ENCODE measurements around the gene RNF167. TPM values are rescaled to one million over a fixed set of nuclear protein-coding genes. Genes with fewer than 3 reads are reported as not detected.
A peak's percentile ranks its signal among the peaks of the same experiment; 100 is the strongest.

RNF167 gene
- polyA plus RNA-seq, 1 donor from 2014 or later = 64.1 TPM

DNA sequence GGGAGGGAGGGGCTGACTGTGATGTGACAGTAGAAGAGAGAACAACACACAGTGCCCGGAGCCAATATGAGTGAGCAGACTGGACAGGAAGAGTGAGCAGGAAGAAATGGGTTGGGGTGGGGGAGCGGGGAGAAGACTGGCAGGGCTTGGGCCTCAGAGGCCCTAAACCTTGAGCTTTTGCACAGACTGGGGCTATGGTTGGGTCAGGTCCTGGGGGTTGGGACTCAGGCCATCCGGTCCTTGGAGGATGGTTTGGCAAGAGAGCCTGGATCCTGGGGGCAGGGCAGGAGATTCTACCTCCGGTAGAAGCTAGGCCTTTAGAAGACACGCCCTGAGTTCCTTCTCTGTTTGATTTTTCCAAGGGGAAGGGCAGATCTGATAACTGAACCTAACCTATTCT, 46.3 kb downstream of the RNF167 start:
- Histone ChIP-seq H3K9me2 (ENCODE audit: insufficient read depth, low read length) (no peaks in the 10 kb centered on the region), H3K9ac (ENCODE audit: low read length) (peak overlapping the region; percentile 78), H3K4me3 (ENCODE audit: low read length) (peak overlapping the region; percentile 94), H4K20me1 (ENCODE audit: insufficient read depth) (no peaks in the 10 kb centered on the region), H3K79me2 (replicated peaks; ENCODE audit: insufficient read depth, low read length) (no peaks in the 10 kb centered on the region), H3K27me3 (ENCODE audit: insufficient read depth, low read depth, low read length) (peaks cover 2% of the 10 kb centered on the region), H3F3A (ENCODE audit: insufficient read depth, low read length, poor library complexity, severe bottlenecking) (no peaks in the 10 kb centered on the region), H3K27ac (ENCODE audit: low read length) (peak overlapping the region; percentile 24), H3K36me3 (ENCODE audit: insufficient read depth, low read length) (no peaks in the 10 kb centered on the region), H3K9me3 (ENCODE audit: low read length) (no peaks in the 10 kb centered on the region), H3K4me2 (ENCODE audit: low read length) (peak overlapping the region; percentile 71), H2AFZ (ENCODE audit: low read depth, low read length) (peak overlapping the region; percentile 90)
- TF ChIP-seq RAD21 (conservative IDR thresholded peaks at IDR 0.05) (no peak), EP300 (conservative IDR thresholded peaks at IDR 0.05; ENCODE audit: poor library complexity, severe bottlenecking) (no peak), MXI1 (conservative IDR thresholded peaks at IDR 0.05; ENCODE audit: poor library complexity, severe bottlenecking) (no peak), CTCF (IDR thresholded peaks at IDR 0.05; ENCODE audit: poor library complexity, severe bottlenecking) (no peak), TAF1 (IDR thresholded peaks at IDR 0.05; ENCODE audit: low read depth) (no peak), SMC3 (conservative IDR thresholded peaks at IDR 0.05; ENCODE audit: poor library complexity) (no peak), POLR2AphosphoS5 (IDR thresholded peaks at IDR 0.05) (no peak)

- H3F3A ChIP-seq (ENCODE audit: insufficient read depth, low read length, poor library complexity, severe bottlenecking) = no peaks in the 10 kb centered on the region
- peaks cover 2% of the 10 kb centered on the region for H3K27me3 ChIP-seq (ENCODE audit: insufficient read depth, low read depth, low read length)
- H4K20me1 ChIP-seq (ENCODE audit: insufficient read depth) = no peaks in the 10 kb centered on the region
- H3K4me3 ChIP-seq (ENCODE audit: low read length) = peak within 1 kb of the TSS; percentile 94
- H2AFZ ChIP-seq (ENCODE audit: low read depth, low read length) = peak within 1 kb of the TSS; percentile 90
- no peaks in the 10 kb centered on the region for H3K9me3 ChIP-seq (ENCODE audit: low read length)
- H3K79me2 ChIP-seq (replicated peaks; ENCODE audit: insufficient read depth, low read length) = no peaks in the 10 kb centered on the region
- peak within 1 kb of the TSS; percentile 78 for H3K9ac ChIP-seq (ENCODE audit: low read length)
- H3K36me3 ChIP-seq (ENCODE audit: insufficient read depth, low read length) = no peaks in the 10 kb centered on the region
- TF ChIP-seq RAD21 (conservative IDR thresholded peaks at IDR 0.05) (peak; percentile 42), TAF1 (IDR thresholded peaks at IDR 0.05; ENCODE audit: low read depth) (no peak), EP300 (conservative IDR thresholded peaks at IDR 0.05; ENCODE audit: poor library complexity, severe bottlenecking) (peak; percentile 42), POLR2AphosphoS5 (IDR thresholded peaks at IDR 0.05) (peak; percentile 79), CTCF (IDR thresholded peaks at IDR 0.05; ENCODE audit: poor library complexity, severe bottlenecking) (peak; percentile 92), EZH2 (IDR thresholded peaks at IDR 0.05; ENCODE audit: borderline replicate concordance, insufficient read depth, low read length, poor library complexity, severe bottlenecking) (no peak), SMC3 (conservative IDR thresholded peaks at IDR 0.05; ENCODE audit: poor library complexity) (peak; percentile 41), MXI1 (conservative IDR thresholded peaks at IDR 0.05; ENCODE audit: poor library complexity, severe bottlenecking) (peak; percentile 54)
- TF ChIP-seq, protein P1, sequence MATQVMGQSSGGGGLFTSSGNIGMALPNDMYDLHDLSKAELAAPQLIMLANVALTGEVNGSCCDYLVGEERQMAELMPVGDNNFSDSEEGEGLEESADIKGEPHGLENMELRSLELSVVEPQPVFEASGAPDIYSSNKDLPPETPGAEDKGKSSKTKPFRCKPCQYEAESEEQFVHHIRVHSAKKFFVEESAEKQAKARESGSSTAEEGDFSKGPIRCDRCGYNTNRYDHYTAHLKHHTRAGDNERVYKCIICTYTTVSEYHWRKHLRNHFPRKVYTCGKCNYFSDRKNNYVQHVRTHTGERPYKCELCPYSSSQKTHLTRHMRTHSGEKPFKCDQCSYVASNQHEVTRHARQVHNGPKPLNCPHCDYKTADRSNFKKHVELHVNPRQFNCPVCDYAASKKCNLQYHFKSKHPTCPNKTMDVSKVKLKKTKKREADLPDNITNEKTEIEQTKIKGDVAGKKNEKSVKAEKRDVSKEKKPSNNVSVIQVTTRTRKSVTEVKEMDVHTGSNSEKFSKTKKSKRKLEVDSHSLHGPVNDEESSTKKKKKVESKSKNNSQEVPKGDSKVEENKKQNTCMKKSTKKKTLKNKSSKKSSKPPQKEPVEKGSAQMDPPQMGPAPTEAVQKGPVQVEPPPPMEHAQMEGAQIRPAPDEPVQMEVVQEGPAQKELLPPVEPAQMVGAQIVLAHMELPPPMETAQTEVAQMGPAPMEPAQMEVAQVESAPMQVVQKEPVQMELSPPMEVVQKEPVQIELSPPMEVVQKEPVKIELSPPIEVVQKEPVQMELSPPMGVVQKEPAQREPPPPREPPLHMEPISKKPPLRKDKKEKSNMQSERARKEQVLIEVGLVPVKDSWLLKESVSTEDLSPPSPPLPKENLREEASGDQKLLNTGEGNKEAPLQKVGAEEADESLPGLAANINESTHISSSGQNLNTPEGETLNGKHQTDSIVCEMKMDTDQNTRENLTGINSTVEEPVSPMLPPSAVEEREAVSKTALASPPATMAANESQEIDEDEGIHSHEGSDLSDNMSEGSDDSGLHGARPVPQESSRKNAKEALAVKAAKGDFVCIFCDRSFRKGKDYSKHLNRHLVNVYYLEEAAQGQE (IDR thresholded peaks at IDR 0.05; ENCODE audit: borderline replicate concordance) = no peak
- no peaks in the 10 kb centered on the region for H3K9me2 ChIP-seq (ENCODE audit: insufficient read depth, low read length)
- peak within 1 kb of the TSS; percentile 24 for H3K27ac ChIP-seq (ENCODE audit: low read length)
- peak within 1 kb of the TSS; percentile 73 for H3K4me2 ChIP-seq (ENCODE audit: low read length)
These were observed 47.1 kb downstream of the RNF167 start, which contains the start of gene CAMTA2 for GRCh38 chr17:4986951-4987766. Gene CAMTA2, minus strand, starts transcription at chr17:4987675. Its CDS starts 1,453 bp downstream, at chr17:4986222.
